Fibroblast of skin of right quadriceps (primary cell): ENCODE data around the gene TBX1.

Experiments
- DNase-seq: peaks from one replicate; pipeline ENCODE4 v3.0.0-alpha.2; 2013

TBX1 gene

DNA sequence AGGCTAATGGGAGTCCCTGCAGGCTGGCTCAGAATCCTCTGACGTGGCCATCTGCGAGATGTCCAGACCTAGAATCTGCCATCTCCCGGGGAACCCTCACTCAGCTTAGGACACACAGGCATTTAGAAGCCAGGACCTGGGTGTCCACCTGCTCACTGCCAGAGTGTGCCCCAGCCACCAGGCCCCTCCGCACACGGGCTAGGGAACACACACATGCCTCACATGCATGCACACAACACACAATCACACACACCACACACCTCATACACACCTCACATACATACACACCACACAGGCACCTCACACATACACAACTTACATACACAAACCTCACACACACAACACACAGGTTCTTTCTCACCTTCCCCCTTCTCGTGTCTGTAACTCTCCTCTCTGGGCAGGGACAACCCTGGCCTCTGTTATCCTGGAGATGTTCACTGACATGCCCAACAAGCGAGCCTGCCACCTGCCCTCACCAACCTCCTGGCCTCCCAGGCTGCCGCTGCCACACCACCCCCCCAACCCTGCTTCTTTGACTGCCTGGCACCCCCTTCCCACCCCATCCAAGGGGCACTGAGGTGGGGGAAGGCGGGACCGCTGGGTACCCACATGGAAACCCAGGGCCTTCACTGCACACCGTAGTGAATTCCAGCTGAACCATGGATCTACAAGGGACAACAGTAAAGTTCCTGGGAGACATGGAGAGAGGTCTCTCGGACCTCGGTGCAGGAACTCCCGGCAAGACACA is 56.0 kb downstream of the TBX1 start:
- no peak for DNase-seq
